Measurements from ENCODE around the gene FIS1. TPM values are rescaled to one million over a fixed set of nuclear protein-coding genes. Genes with fewer than 3 reads are reported as not detected.
"Not testable (repeated sequence)": the region's sequence is repeated elsewhere in the genome, so short reads cannot be mapped to it uniquely, and the experiment has no call there.

Gene FIS1
- total RNA-seq, 1 donor from 2014 or later = 140 TPM

GRCh38 chr7:101271021-101271420, 26.1 kb upstream of the FIS1 start:
- H2AFZ ChIP-seq (ENCODE audit: low read depth, low read length) = no peak overlapping the region

GRCh38 chr7:101269664-101270063, 24.8 kb upstream of the FIS1 start:
- Histone ChIP-seq H3K4me1 (ENCODE audit: insufficient read depth, low read length) (no peaks in the 10 kb centered on the region), H3K4me2 (ENCODE audit: low read length) (no peak overlapping the region), H4K20me1 (ENCODE audit: insufficient read depth, low read length) (no peaks in the 10 kb centered on the region), H3K4me3 (ENCODE audit: insufficient read depth, low read depth, low read length) (no peak overlapping the region), H3K27ac (ENCODE audit: low read depth, low read length) (no peak overlapping the region), H3K9ac (ENCODE audit: low read length) (no peak overlapping the region), H3K27me3 (ENCODE audit: insufficient read depth, low read length) (peaks cover 5% of the 10 kb centered on the region), H3K36me3 (ENCODE audit: insufficient read depth, low read length) (no peaks in the 10 kb centered on the region), H2AFZ (ENCODE audit: low read depth, low read length) (no peak overlapping the region), H3K9me3 (ENCODE audit: insufficient read depth, low read depth, low read length) (no peaks in the 10 kb centered on the region), H3K79me2 (ENCODE audit: insufficient read depth, low read length) (no peaks in the 10 kb centered on the region)
- no peak for DNase-seq (ENCODE audit: low read depth)
- Mint-ChIP-seq H3K27ac (ENCODE audit: unreplicated experiment) (no peak overlapping the region), H3K4me1 (ENCODE audit: low read depth, unreplicated experiment) (no peaks in the 10 kb centered on the region), H3K9me3 (ENCODE audit: unreplicated experiment) (no peaks in the 10 kb centered on the region), H3K36me3 (ENCODE audit: low read depth, unreplicated experiment) (no peaks in the 10 kb centered on the region), H3K27me3 (ENCODE audit: low read depth, unreplicated experiment) (no peaks in the 10 kb centered on the region), H3K4me3 (ENCODE audit: unreplicated experiment) (no peak overlapping the region)
- FAIRE-seq = no peak
- TF ChIP-seq CTCF (IDR thresholded peaks at IDR 0.05; ENCODE audit: insufficient read depth, low read depth, low read length) (no peak), EZH2 (IDR thresholded peaks at IDR 0.05; ENCODE audit: insufficient read depth, low read length) (no peak)

More at GRCh38 chr7:101271021-101271420, 26.1 kb upstream of the FIS1 start:
- Histone ChIP-seq H3K4me2 (ENCODE audit: low read length) (no peak overlapping the region), H3K36me3 (ENCODE audit: insufficient read depth, low read length) (no peaks in the 10 kb centered on the region), H3K27me3 (ENCODE audit: insufficient read depth, low read length) (peaks cover 8% of the 10 kb centered on the region), H3K27ac (ENCODE audit: low read depth, low read length) (no peak overlapping the region), H3K79me2 (ENCODE audit: insufficient read depth, low read length) (no peaks in the 10 kb centered on the region), H3K9me3 (ENCODE audit: insufficient read depth, low read depth, low read length) (no peaks in the 10 kb centered on the region), H3K4me1 (ENCODE audit: insufficient read depth, low read length) (no peaks in the 10 kb centered on the region), H3K4me3 (ENCODE audit: insufficient read depth, low read depth, low read length) (no peak overlapping the region), H4K20me1 (ENCODE audit: insufficient read depth, low read length) (no peaks in the 10 kb centered on the region), H3K9ac (ENCODE audit: low read length) (no peak overlapping the region)
- no peak overlapping the region for H3K27ac Mint-ChIP-seq (ENCODE audit: unreplicated experiment)
- H3K36me3 Mint-ChIP-seq (ENCODE audit: low read depth, unreplicated experiment) = no peaks in the 10 kb centered on the region
- no peaks in the 10 kb centered on the region for H3K4me1 Mint-ChIP-seq (ENCODE audit: low read depth, unreplicated experiment)
- no peaks in the 10 kb centered on the region for H3K27me3 Mint-ChIP-seq (ENCODE audit: low read depth, unreplicated experiment)
- H3K4me3 Mint-ChIP-seq (ENCODE audit: unreplicated experiment) = no peak overlapping the region
- H3K9me3 Mint-ChIP-seq (ENCODE audit: unreplicated experiment) = no peaks in the 10 kb centered on the region
- DNase-seq (ENCODE audit: low read depth) = no peak
- FAIRE-seq = no peak
- no peak for TF ChIP-seq EZH2 (IDR thresholded peaks at IDR 0.05; ENCODE audit: insufficient read depth, low read length)
- no peak for TF ChIP-seq CTCF (IDR thresholded peaks at IDR 0.05; ENCODE audit: insufficient read depth, low read depth, low read length)

GRCh38 chr7:101265622-101266516, 21.0 kb upstream of the FIS1 start:
- H3K9ac ChIP-seq (ENCODE audit: low read length) = no peak overlapping the region
- H3K4me2 ChIP-seq (ENCODE audit: low read length) = no peak overlapping the region
- no peaks in the 10 kb centered on the region for H3K36me3 ChIP-seq (ENCODE audit: insufficient read depth, low read length)
- Mint-ChIP-seq H3K36me3 (ENCODE audit: low read depth, unreplicated experiment) (no peaks in the 10 kb centered on the region), H3K4me3 (ENCODE audit: unreplicated experiment) (no peak overlapping the region), H3K27ac (ENCODE audit: unreplicated experiment) (no peak overlapping the region), H3K4me1 (ENCODE audit: low read depth, unreplicated experiment) (no peaks in the 10 kb centered on the region), H3K27me3 (ENCODE audit: low read depth, unreplicated experiment) (no peaks in the 10 kb centered on the region), H3K9me3 (ENCODE audit: unreplicated experiment) (no peaks in the 10 kb centered on the region)
- H3K9me3 ChIP-seq (ENCODE audit: insufficient read depth, low read depth, low read length) = no peaks in the 10 kb centered on the region
- H3K79me2 ChIP-seq (ENCODE audit: insufficient read depth, low read length) = no peaks in the 10 kb centered on the region
- no peaks in the 10 kb centered on the region for H4K20me1 ChIP-seq (ENCODE audit: insufficient read depth, low read length)
- FAIRE-seq = no peak
- no peaks in the 10 kb centered on the region for H3K4me1 ChIP-seq (ENCODE audit: insufficient read depth, low read length)
- DNase-seq (ENCODE audit: low read depth) = no peak
- H3K4me3 ChIP-seq (ENCODE audit: insufficient read depth, low read depth, low read length) = no peak overlapping the region
- no peak overlapping the region for H2AFZ ChIP-seq (ENCODE audit: low read depth, low read length)
- no peak overlapping the region for H3K27ac ChIP-seq (ENCODE audit: low read depth, low read length)
- TF ChIP-seq CTCF (IDR thresholded peaks at IDR 0.05; ENCODE audit: insufficient read depth, low read depth, low read length) (no peak), EZH2 (IDR thresholded peaks at IDR 0.05; ENCODE audit: insufficient read depth, low read length) (no peak)
- H3K27me3 ChIP-seq (ENCODE audit: insufficient read depth, low read length) = peaks cover 2% of the 10 kb centered on the region

- H3K27ac Mint-ChIP-seq (ENCODE audit: unreplicated experiment); H3K36me3 ChIP-seq (ENCODE audit: insufficient read depth, low read length); H3K4me1 ChIP-seq (ENCODE audit: insufficient read depth, low read length); H2AFZ ChIP-seq (ENCODE audit: low read depth, low read length); H3K4me3 Mint-ChIP-seq (ENCODE audit: unreplicated experiment); H3K79me2 ChIP-seq (ENCODE audit: insufficient read depth, low read length); H3K9me3 Mint-ChIP-seq (ENCODE audit: unreplicated experiment); H3K36me3 Mint-ChIP-seq (ENCODE audit: low read depth, unreplicated experiment); H3K4me3 ChIP-seq (ENCODE audit: insufficient read depth, low read depth, low read length); DNase-seq (ENCODE audit: low read depth); H3K27me3 ChIP-seq (ENCODE audit: insufficient read depth, low read length); H3K9me3 ChIP-seq (ENCODE audit: insufficient read depth, low read depth, low read length); H3K9ac ChIP-seq (ENCODE audit: low read length); H3K4me2 ChIP-seq (ENCODE audit: low read length); H3K27ac ChIP-seq (ENCODE audit: low read depth, low read length); FAIRE-seq; H3K27me3 Mint-ChIP-seq (ENCODE audit: low read depth, unreplicated experiment); H3K4me1 Mint-ChIP-seq (ENCODE audit: low read depth, unreplicated experiment); H4K20me1 ChIP-seq (ENCODE audit: insufficient read depth, low read length): not testable (repeated sequence)
Observed at GRCh38 chr7:101264102-101264706, 19.3 kb upstream of the FIS1 start.

Data from astrocyte (in vitro differentiated cells and primary cell).